Measurements from ENCODE around the gene ZPBP2.
"Not testable (repeated sequence)": the region's sequence is repeated elsewhere in the genome, so short reads cannot be mapped to it uniquely, and the experiment has no call there.

ZPBP2 gene

GRCh38 chr17:39855911-39856649 lies 11.9 kb upstream of the ZPBP2 start:
- DNase-seq (ENCODE audit: low spot score): not testable (repeated sequence)

- no peak for DNase-seq (ENCODE audit: low spot score)
Observed at GRCh38 chr17:39861235-39861634, 6.8 kb upstream of the ZPBP2 start.

GRCh38 chr17:39863244-39863917 lies 4.6 kb upstream of the ZPBP2 start:
- DNase-seq (ENCODE audit: low spot score): no peak

GRCh38 chr17:39863918-39864746 lies 3.9 kb upstream of the ZPBP2 start, which contains the start of gene IKZF3:
Gene IKZF3 (minus strand): TSS chr17:39864312. CDS start chr17:39864126, 186 bp downstream.
- no peak for DNase-seq (ENCODE audit: low spot score)

DNA sequence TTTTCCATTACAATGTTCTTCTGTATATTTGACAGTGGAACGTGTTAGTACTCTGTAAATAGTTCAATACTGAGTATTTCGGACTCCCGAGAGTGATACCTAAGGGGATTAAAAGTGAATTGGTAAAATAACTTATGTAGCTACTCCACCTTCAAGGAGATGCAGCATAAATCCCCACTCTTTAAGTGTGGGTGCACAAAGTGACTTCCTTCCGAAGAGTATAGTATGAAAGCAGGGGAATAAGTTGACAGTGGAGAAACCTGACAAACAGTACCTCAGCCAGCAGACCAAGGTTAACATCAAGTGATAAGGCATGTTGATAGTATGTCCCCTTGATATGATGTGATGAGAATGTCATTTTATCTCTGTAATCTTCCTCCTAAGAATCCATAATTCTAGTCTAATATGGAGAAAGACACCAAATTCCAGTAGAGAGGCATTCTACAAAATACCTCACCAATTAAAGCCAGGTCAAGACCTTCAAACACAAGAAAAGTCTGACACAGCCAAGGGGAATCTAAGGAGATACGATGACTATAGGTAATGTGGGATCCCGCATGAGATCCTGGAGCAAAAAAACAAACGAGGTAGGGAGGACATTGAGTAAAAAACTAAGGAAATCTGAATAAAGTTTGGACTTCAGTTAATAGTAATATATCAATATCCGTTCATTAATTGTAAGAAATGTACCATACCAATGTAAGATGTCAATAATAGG lies 1.8 kb upstream of the ZPBP2 start:
- no peak for DNase-seq (ENCODE audit: low spot score)

- no peak for DNase-seq (ENCODE audit: low spot score)
Observed at GRCh38 chr17:39867084-39867879, 720 bp upstream of the ZPBP2 start.

DNA sequence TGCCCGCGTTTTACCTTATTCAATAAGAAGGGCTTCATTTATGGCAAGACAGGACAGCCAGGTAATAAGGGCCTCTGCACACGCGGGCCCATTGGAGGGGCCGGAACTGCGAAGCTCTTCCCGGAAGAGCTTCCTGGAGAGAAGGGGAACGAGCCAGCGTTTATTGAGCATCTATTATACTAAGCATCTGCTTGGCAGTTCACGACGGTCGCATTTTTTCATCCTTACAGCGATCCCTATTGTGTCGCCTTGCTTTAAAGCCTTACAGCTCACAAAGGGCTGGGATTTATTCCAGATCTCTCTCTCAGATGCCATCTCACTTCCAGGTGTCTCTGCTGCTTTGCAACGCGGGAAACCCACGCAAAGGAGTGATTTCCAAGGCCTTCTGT lies 546 bp downstream of the ZPBP2 start:
- no peak for DNase-seq (ENCODE audit: low spot score)

GRCh38 chr17:39870776-39871175 lies 2.8 kb downstream of the ZPBP2 start:
- no peak for DNase-seq (ENCODE audit: low spot score)

- DNase-seq (ENCODE audit: low spot score): no peak
Observed at GRCh38 chr17:39871801-39872200, 3.8 kb downstream of the ZPBP2 start.

- peak; percentile 49 for DNase-seq (ENCODE audit: low spot score)
Observed at GRCh38 chr17:39872751-39873150, 4.7 kb downstream of the ZPBP2 start.

DNA sequence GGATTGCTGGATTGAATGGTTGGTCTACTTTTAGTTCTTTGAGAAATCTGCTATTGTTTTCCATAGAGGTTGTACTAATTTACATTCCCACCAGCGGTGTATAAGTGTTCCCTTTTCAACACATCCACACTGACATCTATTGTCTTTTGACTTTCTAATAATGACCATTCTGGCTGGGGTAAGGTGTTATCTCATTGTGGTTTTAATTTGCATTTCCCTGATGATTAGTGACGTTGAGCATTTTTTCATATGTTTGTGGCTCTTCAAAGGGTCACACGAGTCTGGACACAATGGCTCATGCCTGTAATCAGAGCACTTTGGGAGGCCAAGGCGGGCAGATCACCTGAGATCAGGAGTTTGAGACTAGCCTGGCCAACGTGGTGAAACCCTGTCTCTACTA lies 18.1 kb downstream of the ZPBP2 start:
- not testable (repeated sequence) for DNase-seq (ENCODE audit: low spot score)

DNA sequence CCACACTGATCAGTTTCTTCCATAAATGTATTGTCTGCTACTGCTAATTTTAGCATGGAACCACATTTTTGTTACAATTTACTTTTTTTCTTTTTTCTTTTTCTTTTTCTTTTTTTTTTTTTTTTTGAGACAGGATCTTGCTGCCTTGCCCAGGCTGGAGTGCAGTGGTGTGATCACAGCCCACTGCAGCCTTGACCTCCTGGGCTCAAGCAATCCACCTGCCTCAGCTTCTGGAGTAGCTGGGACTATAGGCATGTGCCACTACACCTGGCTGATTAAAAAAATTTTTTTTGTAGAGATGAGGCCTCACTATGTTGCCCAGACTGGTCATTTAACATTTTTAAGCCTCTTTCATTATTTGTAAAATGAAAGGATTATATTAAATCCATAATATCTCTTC lies 19.1 kb downstream of the ZPBP2 start:
- no peak for DNase-seq (ENCODE audit: low spot score)

- DNase-seq (ENCODE audit: low spot score): no peak
Observed at GRCh38 chr17:39889200-39889599, 21.2 kb downstream of the ZPBP2 start.

DNA sequence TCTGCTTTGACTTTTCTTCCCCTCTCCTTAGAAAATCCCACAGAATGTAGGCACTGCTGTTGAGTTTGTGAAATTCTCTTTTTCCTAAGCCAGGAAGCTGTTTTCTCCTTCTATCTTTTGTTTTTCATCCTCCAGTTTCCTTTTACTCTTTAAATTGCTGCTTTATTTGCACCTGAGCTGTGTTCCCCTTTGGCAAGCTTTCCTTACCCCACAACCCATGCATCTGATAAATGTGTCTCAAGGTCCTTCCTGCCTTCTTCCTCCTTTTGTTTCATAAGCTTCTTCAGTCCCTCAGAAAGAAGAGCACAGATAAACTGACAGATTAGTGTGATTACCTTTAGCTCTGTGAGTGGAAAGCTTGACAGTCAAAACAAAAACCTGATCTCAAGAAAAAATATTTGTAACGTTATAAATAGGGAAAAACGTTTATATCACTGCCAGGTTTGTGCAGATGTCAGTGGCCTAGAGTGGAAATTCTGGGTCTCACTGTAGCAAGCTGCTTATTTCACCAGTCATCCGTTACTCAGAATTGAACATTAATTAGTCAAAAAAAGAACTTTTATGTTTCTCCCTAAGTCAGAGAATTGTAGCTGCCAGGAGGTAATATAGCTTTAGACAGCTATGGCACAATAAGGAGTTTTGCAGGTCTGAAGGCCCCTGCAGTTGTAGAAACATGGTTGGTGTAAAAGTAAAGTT lies 26.8 kb downstream of the ZPBP2 start:
- DNase-seq (ENCODE audit: low spot score): no peak

GRCh38 chr17:39898088-39898487 lies 30.1 kb downstream of the ZPBP2 start:
- no peak for DNase-seq (ENCODE audit: low spot score)

DNA sequence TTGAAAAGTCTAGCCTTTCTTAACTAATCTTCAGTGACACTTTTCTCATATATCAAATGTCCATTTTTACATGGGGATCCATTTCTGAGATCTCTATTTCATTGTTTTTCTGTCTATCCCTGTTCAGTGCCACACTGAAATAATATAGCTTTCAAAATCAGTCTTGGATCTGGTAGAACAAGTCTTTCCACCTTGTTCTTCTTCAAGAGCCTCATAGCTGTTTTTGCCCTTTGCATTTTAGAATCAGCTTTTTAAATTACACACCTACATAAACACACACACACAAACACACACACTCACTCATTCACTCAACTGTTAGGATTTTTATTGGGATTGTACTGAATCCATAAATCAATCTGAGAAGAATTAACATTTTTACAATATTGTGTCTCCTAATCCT lies 31.2 kb downstream of the ZPBP2 start:
- no peak for DNase-seq (ENCODE audit: low spot score)

DNA sequence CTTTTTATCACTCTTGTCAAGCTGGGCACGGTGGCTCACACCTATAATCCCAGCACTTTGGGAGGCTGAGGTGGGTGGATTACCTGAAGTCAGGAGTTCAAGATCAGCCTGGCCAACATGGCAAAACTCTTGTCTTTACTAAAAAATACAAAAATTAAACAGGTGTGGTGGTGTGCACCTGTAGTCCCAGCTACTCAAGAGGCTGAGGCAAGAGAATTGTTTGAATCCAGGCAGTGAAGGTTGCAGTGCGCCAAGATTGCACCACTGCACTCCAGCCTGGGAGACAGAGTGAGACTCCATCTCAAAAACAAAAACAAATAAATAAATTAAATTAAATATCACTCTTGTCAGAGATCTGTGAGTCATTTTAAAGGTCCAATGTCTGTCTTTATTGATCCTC lies 34.0 kb downstream of the ZPBP2 start:
- DNase-seq (ENCODE audit: low spot score): not testable (repeated sequence)

DNA sequence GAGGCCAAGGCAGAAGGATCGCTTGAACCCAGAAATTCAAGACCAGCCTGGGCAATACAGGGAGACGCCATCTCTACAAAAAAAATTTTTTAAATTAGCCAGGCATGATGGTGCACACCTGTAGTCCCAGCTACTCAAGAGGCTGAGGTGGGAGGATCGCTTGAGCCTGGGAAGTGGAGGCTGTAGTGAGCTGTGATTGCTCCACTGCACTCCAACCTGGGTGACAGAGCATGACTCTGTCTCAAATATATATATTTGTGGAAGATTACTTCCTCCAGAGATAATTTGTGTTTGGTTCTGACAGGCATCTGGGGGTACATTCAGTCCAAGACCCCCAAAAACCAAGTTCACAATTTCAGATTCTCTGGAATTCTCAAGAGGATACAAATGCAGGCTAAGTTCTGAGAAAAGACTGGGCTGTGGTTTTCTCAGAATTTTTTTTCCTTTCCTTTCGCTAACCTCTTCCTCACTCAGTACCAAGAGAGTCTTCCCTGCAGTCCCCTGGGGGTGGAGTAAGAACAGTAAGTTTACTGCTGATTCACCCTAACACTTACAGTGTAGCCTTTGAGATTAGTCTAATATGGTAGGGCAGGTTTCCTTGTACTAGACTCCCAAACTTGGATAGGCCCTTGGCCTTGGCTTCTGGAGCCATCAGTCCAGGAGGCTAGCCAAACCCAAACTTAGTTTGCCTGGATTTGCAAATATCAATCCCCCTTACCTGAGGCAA lies 35.3 kb downstream of the ZPBP2 start:
- DNase-seq (ENCODE audit: low spot score): no peak

- no peak for DNase-seq (ENCODE audit: low spot score)
Observed at GRCh38 chr17:39904990-39905288, 36.9 kb downstream of the ZPBP2 start.

DNA sequence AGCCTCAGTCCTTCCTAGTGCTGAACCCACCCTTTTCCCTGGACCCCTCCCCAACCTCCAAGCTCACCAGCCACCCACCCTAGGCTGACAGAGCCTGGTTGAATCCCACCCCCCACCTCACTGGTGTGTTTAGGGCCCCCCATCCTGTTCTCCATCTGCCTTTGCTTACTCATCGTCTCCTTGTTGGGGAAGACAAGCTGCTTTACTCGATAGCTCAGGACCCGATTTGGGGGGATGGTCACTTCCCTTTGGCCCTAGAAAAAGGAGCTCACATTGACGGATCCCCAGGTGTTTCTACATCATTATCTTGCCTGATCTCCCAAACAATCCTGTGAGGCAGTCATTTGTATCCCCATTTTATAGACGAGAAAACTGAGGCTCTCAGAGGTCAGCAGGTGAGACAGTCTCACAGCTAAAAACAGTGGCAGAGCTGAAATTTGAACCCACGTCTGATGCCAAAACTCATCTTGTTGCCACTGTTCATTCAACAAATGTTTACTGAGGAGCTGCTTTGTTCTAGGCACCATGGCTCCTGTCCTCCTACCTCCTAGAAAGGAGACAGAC lies 40.9 kb downstream of the ZPBP2 start:
- no peak for DNase-seq (ENCODE audit: low spot score)
